ENCODE results near the gene IGLL5.

IGLL5 gene

DNA sequence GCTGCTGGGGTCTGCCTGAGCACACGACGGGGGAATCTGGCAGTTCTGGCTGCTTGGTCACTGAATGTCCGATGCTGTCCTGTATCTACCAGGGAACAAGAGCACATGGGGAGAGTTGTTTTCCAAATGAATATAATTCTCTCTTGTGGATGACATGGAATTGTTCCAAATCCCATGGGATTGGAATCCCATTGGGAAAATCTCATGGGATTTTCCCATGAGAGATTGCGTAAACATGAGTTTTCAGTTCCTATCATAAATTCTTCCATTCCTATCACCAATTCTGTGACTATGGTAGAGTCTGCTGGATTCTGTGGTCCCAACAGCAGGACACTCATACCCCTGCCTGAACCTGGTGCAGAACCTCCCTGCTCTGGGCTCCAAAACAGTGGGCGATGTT is 35.6 kb upstream of the IGLL5 start:
- no peaks in the 10 kb centered on the region for H3K4me1 ChIP-seq (ENCODE audit: control insufficient read depth, low read depth, low read length)

GRCh38 chr22:22853713-22854112 is 33.9 kb upstream of the IGLL5 start:
- Histone ChIP-seq H3K27ac (ENCODE audit: low read length) (no peak overlapping the region), H3K9me3 (ENCODE audit: control insufficient read depth, low read depth, low read length) (no peaks in the 10 kb centered on the region), H3K4me1 (ENCODE audit: control insufficient read depth, low read depth, low read length) (no peaks in the 10 kb centered on the region), H3K4me3 (ENCODE audit: low read length) (no peak overlapping the region), H3K27me3 (ENCODE audit: control insufficient read depth, insufficient read depth, low read length) (peaks cover 39% of the 10 kb centered on the region), H3K36me3 (ENCODE audit: control insufficient read depth, low read depth, low read length) (no peaks in the 10 kb centered on the region), H3K9ac (ENCODE audit: low read length) (no peak overlapping the region)

More for the DNA sequence above, 35.6 kb upstream of the IGLL5 start:
- no peak overlapping the region for H3K27ac ChIP-seq (ENCODE audit: low read length)
- H3K4me3 ChIP-seq (ENCODE audit: low read length) = no peak overlapping the region
- H3K9me3 ChIP-seq (ENCODE audit: control insufficient read depth, low read depth, low read length) = no peaks in the 10 kb centered on the region
- H3K27me3 ChIP-seq (ENCODE audit: control insufficient read depth, insufficient read depth, low read length) = peaks cover 44% of the 10 kb centered on the region
- no peak overlapping the region for H3K9ac ChIP-seq (ENCODE audit: low read length)
- H3K36me3 ChIP-seq (ENCODE audit: control insufficient read depth, low read depth, low read length) = no peaks in the 10 kb centered on the region

GRCh38 chr22:22854466-22854865 is 33.1 kb upstream of the IGLL5 start:
- no peaks in the 10 kb centered on the region for H3K9me3 ChIP-seq (ENCODE audit: control insufficient read depth, low read depth, low read length)

GRCh38 chr22:22855085-22855484 is 32.5 kb upstream of the IGLL5 start:
- Histone ChIP-seq H3K9me3 (ENCODE audit: control insufficient read depth, low read depth, low read length) (no peaks in the 10 kb centered on the region), H3K36me3 (ENCODE audit: control insufficient read depth, low read depth, low read length) (no peaks in the 10 kb centered on the region), H3K27ac (ENCODE audit: low read length) (no peak overlapping the region), H3K9ac (ENCODE audit: low read length) (no peak overlapping the region), H3K27me3 (ENCODE audit: control insufficient read depth, insufficient read depth, low read length) (peaks cover 39% of the 10 kb centered on the region), H3K4me1 (ENCODE audit: control insufficient read depth, low read depth, low read length) (no peaks in the 10 kb centered on the region), H3K4me3 (ENCODE audit: low read length) (no peak overlapping the region)

More at GRCh38 chr22:22854466-22854865, 33.1 kb upstream of the IGLL5 start:
- H3K4me3 ChIP-seq (ENCODE audit: low read length) = no peak overlapping the region
- H3K27me3 ChIP-seq (ENCODE audit: control insufficient read depth, insufficient read depth, low read length) = peaks cover 39% of the 10 kb centered on the region
- no peak overlapping the region for H3K27ac ChIP-seq (ENCODE audit: low read length)
- H3K4me1 ChIP-seq (ENCODE audit: control insufficient read depth, low read depth, low read length) = no peaks in the 10 kb centered on the region
- no peak overlapping the region for H3K9ac ChIP-seq (ENCODE audit: low read length)
- no peaks in the 10 kb centered on the region for H3K36me3 ChIP-seq (ENCODE audit: control insufficient read depth, low read depth, low read length)

- Histone ChIP-seq H3K27ac (ENCODE audit: low read length) (no peak overlapping the region), H3K27me3 (ENCODE audit: control insufficient read depth, insufficient read depth, low read length) (peaks cover 43% of the 10 kb centered on the region), H3K9me3 (ENCODE audit: control insufficient read depth, low read depth, low read length) (no peaks in the 10 kb centered on the region), H3K4me3 (ENCODE audit: low read length) (no peak overlapping the region), H3K36me3 (ENCODE audit: control insufficient read depth, low read depth, low read length) (no peaks in the 10 kb centered on the region), H3K4me1 (ENCODE audit: control insufficient read depth, low read depth, low read length) (no peaks in the 10 kb centered on the region), H3K9ac (ENCODE audit: low read length) (no peak overlapping the region)
Measured at GRCh38 chr22:22855617-22856308, 31.9 kb upstream of the IGLL5 start.

DNA sequence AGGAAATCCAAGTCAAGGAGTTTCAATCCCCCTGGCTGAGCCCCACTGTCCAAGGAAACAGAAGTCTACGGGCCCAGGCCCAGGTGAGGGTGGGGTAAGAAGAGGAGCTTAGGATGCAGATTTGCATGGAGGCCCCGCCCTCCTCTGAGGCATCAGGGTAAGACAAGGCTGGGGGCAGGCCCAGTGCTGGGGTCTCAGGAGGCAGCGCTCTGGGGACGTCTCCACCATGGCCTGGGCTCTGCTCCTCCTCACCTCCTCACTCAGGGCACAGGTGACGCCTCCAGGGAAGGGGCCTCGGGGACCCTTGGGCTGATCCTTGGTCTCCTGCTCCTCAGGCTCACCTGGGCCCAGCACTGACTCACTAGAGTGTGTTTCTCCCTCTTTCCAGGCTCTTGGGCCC is 31.3 kb upstream of the IGLL5 start:
- H3K27ac ChIP-seq (ENCODE audit: low read length) = no peak overlapping the region
- H3K9ac ChIP-seq (ENCODE audit: low read length) = no peak overlapping the region
- H3K27me3 ChIP-seq (ENCODE audit: control insufficient read depth, insufficient read depth, low read length) = peaks cover 49% of the 10 kb centered on the region

DNA sequence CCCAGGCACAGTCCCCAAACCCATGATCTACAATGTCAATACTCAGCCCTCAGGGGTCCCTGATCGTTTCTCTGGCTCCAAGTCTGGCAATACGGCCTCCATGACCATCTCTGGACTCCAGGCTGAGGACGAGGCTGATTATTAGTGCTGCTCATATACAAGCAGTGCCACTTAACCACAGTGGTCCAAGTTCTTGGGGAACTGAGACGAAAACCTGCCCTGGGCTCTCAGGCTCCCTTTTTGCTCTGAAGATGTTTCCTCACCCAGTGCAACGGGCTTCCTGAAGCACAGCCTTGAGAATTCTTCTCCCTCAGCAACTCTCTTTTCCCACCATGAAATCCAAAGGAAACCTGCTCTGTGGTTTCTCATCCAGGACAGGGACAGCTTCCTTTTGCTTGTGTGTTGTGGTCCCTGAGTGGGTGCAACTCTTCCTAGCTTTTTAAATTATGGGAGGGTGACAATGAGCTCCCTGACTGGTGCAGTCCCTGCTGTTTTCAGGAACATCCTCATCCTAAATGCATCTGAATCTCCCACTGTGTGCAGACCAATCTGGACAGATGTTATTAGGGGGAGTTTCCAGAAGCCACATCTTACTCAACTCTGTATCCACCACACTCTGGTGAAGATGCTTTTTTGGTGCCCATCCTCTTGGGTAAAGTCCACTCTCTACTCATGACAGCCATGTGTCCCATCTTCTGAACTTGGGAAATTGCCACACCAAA is 30.6 kb upstream of the IGLL5 start:
- H3K4me1 ChIP-seq (ENCODE audit: control insufficient read depth, low read depth, low read length) = no peaks in the 10 kb centered on the region
- H3K4me3 ChIP-seq (ENCODE audit: low read length) = no peak overlapping the region
- H3K27me3 ChIP-seq (ENCODE audit: control insufficient read depth, insufficient read depth, low read length) = peaks cover 50% of the 10 kb centered on the region
- no peaks in the 10 kb centered on the region for H3K9me3 ChIP-seq (ENCODE audit: control insufficient read depth, low read depth, low read length)
- no peaks in the 10 kb centered on the region for H3K36me3 ChIP-seq (ENCODE audit: control insufficient read depth, low read depth, low read length)
- H3K27ac ChIP-seq (ENCODE audit: low read length) = no peak overlapping the region
- no peak overlapping the region for H3K9ac ChIP-seq (ENCODE audit: low read length)

More for the DNA sequence above, 31.3 kb upstream of the IGLL5 start:
- no peaks in the 10 kb centered on the region for H3K4me1 ChIP-seq (ENCODE audit: control insufficient read depth, low read depth, low read length)
- H3K4me3 ChIP-seq (ENCODE audit: low read length) = no peak overlapping the region
- H3K36me3 ChIP-seq (ENCODE audit: control insufficient read depth, low read depth, low read length) = no peaks in the 10 kb centered on the region
- H3K9me3 ChIP-seq (ENCODE audit: control insufficient read depth, low read depth, low read length) = no peaks in the 10 kb centered on the region

DNA sequence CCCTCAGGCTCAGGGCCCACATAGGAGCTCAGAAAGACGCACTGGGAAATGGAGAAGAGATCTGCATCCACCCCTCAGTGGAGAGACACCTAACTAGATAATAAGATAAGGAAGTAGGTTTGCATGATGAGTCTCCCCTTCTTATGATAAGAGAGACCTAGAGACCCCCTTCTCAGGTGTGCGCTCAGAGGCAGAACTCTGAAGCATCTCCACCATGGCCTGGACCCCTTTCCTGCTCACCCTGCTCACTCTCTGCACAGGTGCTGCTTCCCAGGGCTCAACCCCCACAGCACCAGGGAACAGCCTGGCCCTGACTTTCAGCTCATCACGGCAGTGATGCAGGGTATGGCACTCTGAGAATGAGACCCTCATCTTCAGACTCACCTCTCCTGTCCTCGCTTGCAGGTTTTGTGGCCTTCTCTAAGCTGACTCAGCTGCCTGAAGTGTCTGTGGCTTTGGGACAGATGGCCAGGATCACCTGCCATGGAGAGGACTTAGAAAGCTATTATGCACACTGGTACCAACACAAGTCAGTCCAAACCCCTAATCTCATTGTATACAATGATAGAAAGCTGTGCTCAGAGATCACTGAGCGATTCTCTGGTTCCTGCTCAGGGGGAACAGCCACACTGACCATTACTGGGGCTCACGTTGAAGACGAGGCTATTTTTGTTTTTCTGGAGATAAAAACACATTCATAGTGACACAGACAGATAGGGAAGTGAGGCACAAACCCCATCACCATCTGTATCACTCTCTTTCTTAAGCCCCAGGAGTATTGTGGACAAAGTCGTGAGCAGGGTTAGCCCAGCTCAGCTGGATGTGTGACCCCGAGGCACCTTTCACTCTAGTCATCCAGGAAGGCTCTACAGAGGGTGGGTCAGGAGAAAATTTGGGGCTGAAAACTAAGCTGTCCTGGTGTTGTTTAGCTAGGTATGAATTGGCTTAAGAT is 29.7 kb upstream of the IGLL5 start:
- Histone ChIP-seq H3K9ac (ENCODE audit: low read length) (no peak overlapping the region), H3K27ac (ENCODE audit: low read length) (no peak overlapping the region), H3K9me3 (ENCODE audit: control insufficient read depth, low read depth, low read length) (no peaks in the 10 kb centered on the region), H3K36me3 (ENCODE audit: control insufficient read depth, low read depth, low read length) (no peaks in the 10 kb centered on the region), H3K27me3 (ENCODE audit: control insufficient read depth, insufficient read depth, low read length) (peaks cover 42% of the 10 kb centered on the region), H3K4me1 (ENCODE audit: control insufficient read depth, low read depth, low read length) (no peaks in the 10 kb centered on the region), H3K4me3 (ENCODE audit: low read length) (no peak overlapping the region)

- no peaks in the 10 kb centered on the region for H3K4me1 ChIP-seq (ENCODE audit: control insufficient read depth, low read depth, low read length)
- no peak overlapping the region for H3K4me3 ChIP-seq (ENCODE audit: low read length)
- no peaks in the 10 kb centered on the region for H3K9me3 ChIP-seq (ENCODE audit: control insufficient read depth, low read depth, low read length)
- peaks cover 36% of the 10 kb centered on the region for H3K27me3 ChIP-seq (ENCODE audit: control insufficient read depth, insufficient read depth, low read length)
- H3K27ac ChIP-seq (ENCODE audit: low read length) = no peak overlapping the region
- no peak overlapping the region for H3K9ac ChIP-seq (ENCODE audit: low read length)
- H3K36me3 ChIP-seq (ENCODE audit: control insufficient read depth, low read depth, low read length) = no peaks in the 10 kb centered on the region
Measured at GRCh38 chr22:22858559-22858937, 29.1 kb upstream of the IGLL5 start.

- no peak overlapping the region for H3K4me3 ChIP-seq (ENCODE audit: low read length)
- peaks cover 59% of the 10 kb centered on the region for H3K27me3 ChIP-seq (ENCODE audit: control insufficient read depth, insufficient read depth, low read length)
- no peak overlapping the region for H3K27ac ChIP-seq (ENCODE audit: low read length)
- no peak overlapping the region for H3K9ac ChIP-seq (ENCODE audit: low read length)
- no peaks in the 10 kb centered on the region for H3K4me1 ChIP-seq (ENCODE audit: control insufficient read depth, low read depth, low read length)
- no peaks in the 10 kb centered on the region for H3K36me3 ChIP-seq (ENCODE audit: control insufficient read depth, low read depth, low read length)
- no peaks in the 10 kb centered on the region for H3K9me3 ChIP-seq (ENCODE audit: control insufficient read depth, low read depth, low read length)
Measured at GRCh38 chr22:22863001-22863400, 24.6 kb upstream of the IGLL5 start.

- Histone ChIP-seq H3K27ac (ENCODE audit: low read length) (no peak overlapping the region), H3K36me3 (ENCODE audit: control insufficient read depth, low read depth, low read length) (no peaks in the 10 kb centered on the region), H3K27me3 (ENCODE audit: control insufficient read depth, insufficient read depth, low read length) (peaks cover 76% of the 10 kb centered on the region), H3K4me3 (ENCODE audit: low read length) (no peak overlapping the region), H3K9me3 (ENCODE audit: control insufficient read depth, low read depth, low read length) (no peaks in the 10 kb centered on the region), H3K9ac (ENCODE audit: low read length) (no peak overlapping the region), H3K4me1 (ENCODE audit: control insufficient read depth, low read depth, low read length) (no peaks in the 10 kb centered on the region)
Measured at GRCh38 chr22:22865311-22866072, 22.1 kb upstream of the IGLL5 start.

Data from iPS-18a (cell line).